Natural killer cell (primary cell): ENCODE results near the gene PTDSS2. TPM values are rescaled to one million over a fixed set of nuclear protein-coding genes. Genes with fewer than 3 reads are reported as not detected.

Experiments
- ATAC-seq, 3 donors: fragments of 150-1000 bp in 2 of 3; fragments of 200-7000 bp in 1 of 3; cut with Tn5 transposase; 1 replicate in 1 of 3; 2 replicates in 2 of 3; pipeline ENCODE4 v1.10.0; 2021; ENCODE audit warnings: mild to moderate bottlenecking in 2 of 3, moderate library complexity in 2 of 3
- DNase-seq, 2 donors: peaks; one replicate each; pipeline versions ENCODE4 v3.0.0 to v3.0.0-alpha.2; 2013 to 2021; ENCODE audit warnings: mixed read lengths in 1 of 2
- H3K27ac ChIP-seq: one replicate; pipeline ENCODE4 v1.5.1; 2013; ENCODE audit warnings: mild to moderate bottlenecking, low read length
- H3K27me3 ChIP-seq: one replicate; pipeline ENCODE4 v1.6.1; 2013; ENCODE audit warnings: low read length; ENCODE audit not compliant: control insufficient read depth, insufficient read depth
- H3K36me3 ChIP-seq: one replicate; pipeline ENCODE4 v1.6.1; 2013; ENCODE audit warnings: low read length; ENCODE audit not compliant: control insufficient read depth, insufficient read depth
- H3K4me1 ChIP-seq: one replicate; pipeline ENCODE4 v1.6.1; 2013; ENCODE audit warnings: low read length; ENCODE audit not compliant: control insufficient read depth, insufficient read depth
- H3K4me3 ChIP-seq: one replicate; pipeline ENCODE4 v1.5.1; 2013; ENCODE audit warnings: low read length
- H3K9me3 ChIP-seq: one replicate; pipeline ENCODE4 v1.6.1; 2013; ENCODE audit warnings: low read length; ENCODE audit not compliant: control insufficient read depth, insufficient read depth
- H3K27ac Mint-ChIP-seq, 2 donors: one replicate each; pipeline ENCODE4 v1.8.0; 2022; ENCODE audit warnings: mild to moderate bottlenecking in 2 of 2, mixed read lengths in 2 of 2, moderate library complexity in 1 of 2
- H3K27me3 Mint-ChIP-seq, 2 donors: one replicate each; pipeline ENCODE4 v1.8.0; 2022; ENCODE audit warnings: low read depth in 2 of 2, mixed read lengths in 2 of 2
- H3K36me3 Mint-ChIP-seq: one replicate; pipeline ENCODE4 v1.8.0; 2022; ENCODE audit warnings: mixed read lengths
- H3K4me1 Mint-ChIP-seq, 2 donors: one replicate each; pipeline ENCODE4 v1.8.0; 2022; ENCODE audit warnings: mixed read lengths in 2 of 2
- H3K4me3 Mint-ChIP-seq: one replicate; pipeline ENCODE4 v1.8.0; 2022; ENCODE audit warnings: mild to moderate bottlenecking, moderate library complexity, mixed read lengths
- H3K9me3 Mint-ChIP-seq, 2 donors: one replicate each; pipeline ENCODE4 v1.8.0; 2022; ENCODE audit warnings: mixed read lengths in 2 of 2
- CTCF ChIP-seq: fragments of 200-600 bp; IDR thresholded peaks from one replicate; pipeline ENCODE4 v1.8.0; 2022; ENCODE audit warnings: antibody characterized with exemption
- WGBS: methylation state at CpG from one replicate; pipeline ENCODE4 v1.1.7; 2013; ENCODE audit warnings: missing lambda C conversion rate; ENCODE audit not compliant: insufficient coverage; 5-methylcytosine and 5-hydroxymethylcytosine counted together
- intact Hi-C: fragments of 100-400 bp; cut with micrococcal nuclease; formaldehyde crosslinking; loops from one replicate; pipeline ENCODE4 v1.14.2; 2022
- total RNA-seq, 4 donors: library from RNA; stranded (reverse); fragments of 120-200 nt in 1 of 4; gene quantifications; one replicate each; pipeline versions ENCODE4 v1.2.3 to v1.2.4, GENCODE V29; 2013 to 2022

PTDSS2 gene
- total RNA-seq, 3 donors from 2014 or later (not counting 1 experiment from before 2014, with no cell fraction given), result 21.5 to 25.1 (median 23.4) TPM

DNA sequence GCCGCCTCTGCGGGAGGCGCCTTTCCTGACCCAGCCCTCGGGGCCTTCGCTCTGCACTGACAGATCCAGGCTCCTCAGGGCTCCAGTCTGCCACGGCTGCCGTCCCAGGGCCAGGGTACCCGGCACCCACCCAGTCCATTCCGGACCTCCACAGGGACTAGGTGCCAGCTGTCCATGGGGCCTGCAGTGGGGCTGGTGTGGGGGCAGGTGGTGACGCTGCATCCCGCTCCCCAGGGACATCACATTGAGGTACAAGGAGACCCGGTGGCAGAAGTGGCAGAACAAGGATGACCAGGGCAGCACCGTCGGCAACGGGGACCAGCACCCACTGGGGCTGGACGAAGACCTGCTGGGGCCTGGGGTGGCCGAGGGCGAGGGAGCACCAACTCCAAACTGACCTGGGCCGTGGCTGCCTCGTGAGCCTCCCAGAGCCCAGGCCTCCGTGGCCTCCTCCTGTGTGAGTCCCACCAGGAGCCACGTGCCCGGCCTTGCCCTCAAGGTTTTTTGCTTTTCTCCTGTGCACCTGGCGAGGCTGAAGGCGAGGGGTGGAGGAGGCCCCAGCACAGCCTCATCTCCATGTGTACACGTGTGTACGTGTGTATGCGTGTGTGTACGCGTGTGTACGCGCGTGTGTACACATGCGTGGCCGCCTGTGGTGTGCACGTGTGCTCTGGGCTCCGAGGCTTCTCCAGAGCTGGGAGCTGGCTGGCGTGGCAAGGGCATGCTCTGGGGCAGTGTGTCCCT is 40.3 kb downstream of the PTDSS2 start:
- ATAC-seq, result no peak
- H3K27me3 Mint-ChIP-seq, result no peaks in the 10 kb centered on the region

GRCh38 chr11:490930-491260 is 40.8 kb downstream of the PTDSS2 start:
- no peaks in the 10 kb centered on the region for H3K27me3 ChIP-seq
- no peak for DNase-seq
- no peak overlapping the region for H3K27ac Mint-ChIP-seq
- 95% methylated on average over 15 of the region's 15 CpGs for WGBS
- H3K27ac ChIP-seq, result no peak overlapping the region
- peaks cover 21% of the 10 kb centered on the region for H3K36me3 ChIP-seq
- H3K4me3 ChIP-seq, result no peak overlapping the region
- intact Hi-C loops, result no loop called here
- H3K9me3 Mint-ChIP-seq, result no peaks in the 10 kb centered on the region
- H3K4me1 ChIP-seq, result no peaks in the 10 kb centered on the region
- H3K4me3 Mint-ChIP-seq, result no peak overlapping the region
- H3K9me3 ChIP-seq, result no peaks in the 10 kb centered on the region
- no peaks in the 10 kb centered on the region for H3K27me3 Mint-ChIP-seq
- H3K4me1 Mint-ChIP-seq, result no peaks in the 10 kb centered on the region
- H3K36me3 Mint-ChIP-seq, result no peaks in the 10 kb centered on the region
- ATAC-seq, result no peak
- no peak for TF ChIP-seq CTCF

More for the DNA sequence above, 40.3 kb downstream of the PTDSS2 start:
- no peak for DNase-seq
- intact Hi-C loops, result no loop called here
- Mint-ChIP-seq H3K4me3 (no peak overlapping the region), H3K27ac (no peak overlapping the region), H3K9me3 (no peaks in the 10 kb centered on the region), H3K36me3 (no peaks in the 10 kb centered on the region), H3K4me1 (no peaks in the 10 kb centered on the region)
- Histone ChIP-seq H3K27me3 (no peaks in the 10 kb centered on the region), H3K4me1 (no peaks in the 10 kb centered on the region), H3K4me3 (no peak overlapping the region), H3K27ac (no peak overlapping the region), H3K36me3 (peaks cover 16% of the 10 kb centered on the region), H3K9me3 (no peaks in the 10 kb centered on the region)
- WGBS, result 93% methylated on average over 38 of the region's 38 CpGs
- TF ChIP-seq CTCF, result no peak

GRCh38 chr11:491358-491757 is 41.3 kb downstream of the PTDSS2 start:
- Histone ChIP-seq H3K36me3 (peaks cover 22% of the 10 kb centered on the region), H3K4me3 (no peak overlapping the region), H3K27me3 (no peaks in the 10 kb centered on the region), H3K9me3 (no peaks in the 10 kb centered on the region), H3K27ac (no peak overlapping the region), H3K4me1 (no peaks in the 10 kb centered on the region)
- Mint-ChIP-seq H3K4me1 (no peaks in the 10 kb centered on the region), H3K27ac (no peak overlapping the region), H3K9me3 (no peaks in the 10 kb centered on the region), H3K27me3 (no peaks in the 10 kb centered on the region), H3K36me3 (no peaks in the 10 kb centered on the region), H3K4me3 (no peak overlapping the region)
- 93% methylated on average over 7 of the region's 7 CpGs for WGBS
- ATAC-seq, result no peak
- intact Hi-C loops, result no loop called here
- no peak for DNase-seq
- TF ChIP-seq CTCF, result no peak
